Keratinocyte (primary cell): Measurements from ENCODE around the gene N4BP2. TPM values are rescaled to one million over a fixed set of nuclear protein-coding genes. Genes with fewer than 3 reads are reported as not detected.

Source experiments
- DNase-seq: peaks from one replicate; pipeline ENCODE4 v3.0.0-alpha.2; 2011; ENCODE audit warnings: low read depth, missing footprints, low spot score
- FAIRE-seq: peaks from 2 replicates; lab custom pipeline; 2011; peaks lifted over from hg19 to GRCh38; lab: Jason Lieb, UNC
- H2AFZ ChIP-seq: 2 replicates; pipeline ENCODE4 v1.6.0; 2012; ENCODE audit warnings: low read length, control low read depth, inconsistent platforms; ENCODE audit not compliant: control insufficient read depth
- H3K27ac ChIP-seq: 2 replicates; pipeline ENCODE4 v1.5.1; 2011; ENCODE audit warnings: low read length; ENCODE audit not compliant: control insufficient read depth, insufficient read depth
- H3K27me3 ChIP-seq: 3 replicates; pipeline ENCODE4 v1.6.0; 2011; ENCODE audit warnings: low read length; ENCODE audit not compliant: control insufficient read depth, insufficient read depth; ENCODE audit errors: extremely low read depth
- H3K36me3 ChIP-seq, 2 experiments: 2 replicates in 1 of 2; 3 replicates in 1 of 2; pipeline ENCODE4 v1.5.1; 2011; ENCODE audit warnings: low read length in 2 of 2, mild to moderate bottlenecking in 1 of 2; ENCODE audit not compliant: control insufficient read depth in 2 of 2, insufficient read depth in 2 of 2; ENCODE audit errors: extremely low read depth in 1 of 2
- H3K4me1 ChIP-seq: 3 replicates; pipeline ENCODE4 v1.5.1; 2011; ENCODE audit warnings: low read length; ENCODE audit not compliant: control insufficient read depth, insufficient read depth; ENCODE audit errors: extremely low read depth
- H3K4me2 ChIP-seq: 3 replicates; pipeline ENCODE4 v1.6.0; 2011; ENCODE audit warnings: low read depth, low read length; ENCODE audit not compliant: control insufficient read depth, insufficient read depth; ENCODE audit errors: extremely low read depth
- H3K4me3 ChIP-seq, 3 experiments: fragments of 200-600 bp in 1 of 3; sonication (generic) in 1 of 3; 2 replicates in 2 of 3; 3 replicates in 1 of 3; pipeline ENCODE4 v1.5.1; 2011 to 2016; ENCODE audit warnings: low read length in 3 of 3, mild to moderate bottlenecking in 3 of 3, control low read depth in 2 of 3, inconsistent platforms in 1 of 3, low read depth in 1 of 3, mixed read lengths in 1 of 3, mixed run types in 1 of 3, moderate library complexity in 1 of 3; ENCODE audit not compliant: control insufficient read depth in 2 of 3, insufficient read depth in 2 of 3; ENCODE audit errors: extremely low read depth in 1 of 3
- H3K79me2 ChIP-seq: 2 replicates; pipeline ENCODE4 v1.6.0; 2012; ENCODE audit warnings: low read length; ENCODE audit not compliant: control insufficient read depth, insufficient read depth
- H3K9ac ChIP-seq: 3 replicates; pipeline ENCODE4 v1.6.0; 2011; ENCODE audit warnings: low read length; ENCODE audit not compliant: control insufficient read depth, insufficient read depth; ENCODE audit errors: extremely low read depth
- H3K9me1 ChIP-seq: 3 replicates; pipeline ENCODE4 v1.6.0; 2011; ENCODE audit warnings: low read length; ENCODE audit not compliant: control insufficient read depth, insufficient read depth; ENCODE audit errors: extremely low read depth
- H3K9me3 ChIP-seq: 2 replicates; pipeline ENCODE4 v1.5.1; 2012; ENCODE audit warnings: low read depth, low read length; ENCODE audit not compliant: control insufficient read depth
- H4K20me1 ChIP-seq: 3 replicates; pipeline ENCODE4 v1.6.0; 2011; ENCODE audit warnings: low read length; ENCODE audit not compliant: control insufficient read depth, insufficient read depth; ENCODE audit errors: extremely low read depth
- EZH2 ChIP-seq: IDR thresholded peaks from one replicate; pipeline ENCODE4 v1.6.1; 2012; ENCODE audit warnings: inconsistent platforms, mild to moderate bottlenecking, low read length, moderate library complexity
- dilution Hi-C: fragments of 300-500 bp; cut with MboI; formaldehyde crosslinking; loops from one replicate; pipeline ENCODE4 v1.7.0; 2020; ENCODE audit warnings: low sequenced_read_pairs; ENCODE audit not compliant: extremely low pct_ligation_motif_present
- polyA plus RNA-seq, 5 experiments: library from polyadenylated mRNA; depleted of rRNA in 3 of 5; stranded (reverse) in 3 of 5; stranded (forward) in 1 of 5; unstranded in 1 of 5; fragments of >200 nt; gene quantifications; 1 replicate in 1 of 5; 2 replicates in 3 of 5; 3 replicates in 1 of 5; pipeline versions ENCODE4 v1.2.1 to v1.2.3, GENCODE V29; 2011 to 2012; ENCODE audit warnings: missing spikeins in 2 of 5, low read depth in 1 of 5, low replicate concordance in 1 of 5
- TF ChIP-seq, protein P1 (sequence below), 3 experiments: IDR thresholded peaks in 1 of 3; conservative IDR thresholded peaks in 1 of 3; optimal IDR thresholded peaks in 1 of 3; 2 replicates in 2 of 3; 3 replicates in 1 of 3; pipeline versions ENCODE3 to v1.5.1; 2011; ENCODE audit warnings: low read length in 3 of 3, mild to moderate bottlenecking in 3 of 3, moderate library complexity in 2 of 3, control low read depth in 1 of 3, inconsistent platforms in 1 of 3; ENCODE audit not compliant: insufficient read depth in 2 of 3; ENCODE audit errors: extremely low read depth in 1 of 3

The N4BP2 gene
- polyA plus RNA-seq, 1 donor (not counting 4 experiments of a cell fraction or from before 2014, with no cell fraction given): 2.7 TPM

DNA sequence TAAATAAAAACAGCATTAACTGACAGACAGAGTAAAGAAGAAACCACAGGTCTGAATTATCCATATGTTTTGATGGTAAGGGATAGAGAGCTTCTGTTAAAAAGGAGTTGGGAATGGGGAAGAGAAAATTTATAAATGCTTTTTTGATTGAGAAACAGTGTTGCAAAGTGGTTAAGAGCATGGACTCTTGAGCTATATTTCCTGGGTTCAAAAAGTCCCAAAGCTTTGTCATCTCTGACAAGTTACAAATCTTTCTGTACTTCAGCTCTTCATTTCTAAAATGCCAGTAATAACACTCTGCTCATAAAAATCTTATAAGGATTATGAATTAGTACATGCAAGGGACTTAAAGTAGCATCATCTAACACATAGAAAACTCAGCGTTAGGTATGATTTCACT is 62.2 kb downstream of the N4BP2 start:
- no peak overlapping the region for H3K4me3 ChIP-seq
- no peak overlapping the region for H3K4me2 ChIP-seq
- FAIRE-seq (no peak), DNase-seq (no peak)
- no peaks in the 10 kb centered on the region for H3K9me3 ChIP-seq
- H3K9ac ChIP-seq: no peak overlapping the region
- H2AFZ ChIP-seq: no peak overlapping the region
- H3K36me3 ChIP-seq: no peaks in the 10 kb centered on the region
- no peaks in the 10 kb centered on the region for H3K27me3 ChIP-seq
- no peaks in the 10 kb centered on the region for H3K9me1 ChIP-seq
- TF ChIP-seq, protein P1, sequence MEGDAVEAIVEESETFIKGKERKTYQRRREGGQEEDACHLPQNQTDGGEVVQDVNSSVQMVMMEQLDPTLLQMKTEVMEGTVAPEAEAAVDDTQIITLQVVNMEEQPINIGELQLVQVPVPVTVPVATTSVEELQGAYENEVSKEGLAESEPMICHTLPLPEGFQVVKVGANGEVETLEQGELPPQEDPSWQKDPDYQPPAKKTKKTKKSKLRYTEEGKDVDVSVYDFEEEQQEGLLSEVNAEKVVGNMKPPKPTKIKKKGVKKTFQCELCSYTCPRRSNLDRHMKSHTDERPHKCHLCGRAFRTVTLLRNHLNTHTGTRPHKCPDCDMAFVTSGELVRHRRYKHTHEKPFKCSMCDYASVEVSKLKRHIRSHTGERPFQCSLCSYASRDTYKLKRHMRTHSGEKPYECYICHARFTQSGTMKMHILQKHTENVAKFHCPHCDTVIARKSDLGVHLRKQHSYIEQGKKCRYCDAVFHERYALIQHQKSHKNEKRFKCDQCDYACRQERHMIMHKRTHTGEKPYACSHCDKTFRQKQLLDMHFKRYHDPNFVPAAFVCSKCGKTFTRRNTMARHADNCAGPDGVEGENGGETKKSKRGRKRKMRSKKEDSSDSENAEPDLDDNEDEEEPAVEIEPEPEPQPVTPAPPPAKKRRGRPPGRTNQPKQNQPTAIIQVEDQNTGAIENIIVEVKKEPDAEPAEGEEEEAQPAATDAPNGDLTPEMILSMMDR (optimal IDR thresholded peaks at IDR 0.05 in 1 of 3, IDR thresholded peaks at IDR 0.05 in 1 of 3, conservative IDR thresholded peaks at IDR 0.05 in 1 of 3; ENCODE audit: extremely low read depth in 1 of 3, insufficient read depth in 2 of 3, low read length in 3 of 3): no peak
- TF ChIP-seq EZH2: no peak
- H3K4me1 ChIP-seq: peaks cover 12% of the 10 kb centered on the region
- no peak overlapping the region for H3K27ac ChIP-seq
- H3K79me2 ChIP-seq: no peaks in the 10 kb centered on the region
- no peaks in the 10 kb centered on the region for H4K20me1 ChIP-seq
- dilution Hi-C loops: no loop called here

DNA sequence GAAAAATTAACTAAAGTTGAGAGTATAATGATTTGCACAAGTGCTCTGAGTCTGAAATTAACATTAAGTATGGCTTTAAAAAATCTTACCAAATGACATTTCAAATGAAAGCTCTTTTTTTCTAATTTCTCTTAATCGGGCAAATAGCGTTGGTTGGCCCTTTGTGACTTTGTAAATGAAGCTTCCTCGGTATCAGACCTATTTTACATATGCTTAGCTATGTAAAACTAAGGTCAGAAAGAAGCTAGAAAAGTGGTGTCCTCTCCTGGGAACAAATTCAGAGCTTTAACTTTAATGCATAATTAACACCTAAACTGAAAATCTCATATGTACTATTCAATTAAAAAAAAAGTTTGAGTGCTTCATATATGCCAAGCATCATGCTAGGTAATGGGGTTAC is 62.7 kb downstream of the N4BP2 start:
- TF ChIP-seq EZH2: no peak
- H3K36me3 ChIP-seq: no peaks in the 10 kb centered on the region
- dilution Hi-C loops: no loop called here
- no peaks in the 10 kb centered on the region for H4K20me1 ChIP-seq
- no peaks in the 10 kb centered on the region for H3K9me3 ChIP-seq
- no peak overlapping the region for H2AFZ ChIP-seq
- no peak for FAIRE-seq
- H3K9me1 ChIP-seq: no peaks in the 10 kb centered on the region
- H3K4me2 ChIP-seq: no peak overlapping the region
- H3K4me3 ChIP-seq: no peak overlapping the region
- no peak for DNase-seq
- H3K79me2 ChIP-seq: no peaks in the 10 kb centered on the region
- H3K9ac ChIP-seq: no peak overlapping the region
- H3K27me3 ChIP-seq: no peaks in the 10 kb centered on the region
- H3K27ac ChIP-seq: no peak overlapping the region
- H3K4me1 ChIP-seq: peaks cover 12% of the 10 kb centered on the region

DNA sequence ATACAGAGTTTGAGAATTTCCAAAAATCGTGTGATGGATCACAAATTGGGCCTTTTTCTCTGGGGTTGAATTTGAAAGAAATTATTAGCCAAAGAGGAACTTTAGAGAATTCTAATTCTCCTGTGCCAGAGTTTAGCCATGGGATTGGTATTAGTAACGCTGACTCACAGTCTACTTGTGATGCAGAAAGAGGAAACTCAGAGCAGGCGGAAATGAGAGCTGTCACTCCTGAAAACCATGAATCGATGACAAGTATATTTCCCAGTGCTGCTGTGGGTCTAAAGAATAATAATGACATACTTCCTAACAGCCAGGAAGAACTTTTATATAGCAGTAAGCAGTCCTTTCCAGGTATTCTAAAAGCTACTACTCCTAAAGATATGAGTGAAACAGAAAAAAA is 64.9 kb downstream of the N4BP2 start:
- peak overlapping the region; percentile 56 for H3K27ac ChIP-seq
- dilution Hi-C loops: no loop called here
- DNase-seq (peak; percentile 23), FAIRE-seq (peak; percentile 83)
- no peaks in the 10 kb centered on the region for H3K9me1 ChIP-seq
- no peak overlapping the region for H3K9ac ChIP-seq
- peak overlapping the region; percentile 7 for H3K4me2 ChIP-seq
- peaks cover 12% of the 10 kb centered on the region for H3K4me1 ChIP-seq
- H2AFZ ChIP-seq: no peak overlapping the region
- H3K4me3 ChIP-seq: no peak overlapping the region
- H3K27me3 ChIP-seq: no peaks in the 10 kb centered on the region
- H3K36me3 ChIP-seq: peaks cover 0 to 4% of the 10 kb centered on the region in 2 experiments
- H3K9me3 ChIP-seq: no peaks in the 10 kb centered on the region
- TF ChIP-seq, protein P1 (optimal IDR thresholded peaks at IDR 0.05 in 1 of 3, IDR thresholded peaks at IDR 0.05 in 1 of 3, conservative IDR thresholded peaks at IDR 0.05 in 1 of 3; ENCODE audit: extremely low read depth in 1 of 3, insufficient read depth in 2 of 3, low read length in 3 of 3): no peak
- TF ChIP-seq EZH2: no peak
- H3K79me2 ChIP-seq: no peaks in the 10 kb centered on the region
- H4K20me1 ChIP-seq: no peaks in the 10 kb centered on the region
